ENCODE data around the gene MORN3.

DNA sequence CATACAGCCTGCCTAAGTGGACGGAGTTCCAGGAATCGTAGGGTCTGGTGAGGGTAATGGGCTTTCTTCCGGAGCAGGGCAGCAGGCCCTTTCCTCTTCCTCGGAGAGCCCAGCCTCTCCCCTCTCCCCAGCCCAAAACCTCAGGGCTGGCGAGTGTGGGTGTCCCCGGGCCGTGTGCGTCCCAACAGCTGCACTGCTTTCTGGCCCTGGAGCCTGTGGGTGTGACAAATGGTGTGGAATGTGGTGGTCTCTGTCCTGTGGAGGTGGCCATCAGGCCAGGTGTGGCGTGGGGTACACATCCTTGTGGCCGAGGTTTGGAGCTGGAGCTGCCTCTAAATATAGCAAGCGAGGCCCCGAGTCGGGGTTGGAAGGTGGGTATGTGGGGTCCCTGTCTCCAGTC lies 34.6 kb downstream of the MORN3 start:
- no peak for TF ChIP-seq EZH2 (IDR thresholded peaks at IDR 0.05; ENCODE audit: low read length)
- TF ChIP-seq, protein P1, sequence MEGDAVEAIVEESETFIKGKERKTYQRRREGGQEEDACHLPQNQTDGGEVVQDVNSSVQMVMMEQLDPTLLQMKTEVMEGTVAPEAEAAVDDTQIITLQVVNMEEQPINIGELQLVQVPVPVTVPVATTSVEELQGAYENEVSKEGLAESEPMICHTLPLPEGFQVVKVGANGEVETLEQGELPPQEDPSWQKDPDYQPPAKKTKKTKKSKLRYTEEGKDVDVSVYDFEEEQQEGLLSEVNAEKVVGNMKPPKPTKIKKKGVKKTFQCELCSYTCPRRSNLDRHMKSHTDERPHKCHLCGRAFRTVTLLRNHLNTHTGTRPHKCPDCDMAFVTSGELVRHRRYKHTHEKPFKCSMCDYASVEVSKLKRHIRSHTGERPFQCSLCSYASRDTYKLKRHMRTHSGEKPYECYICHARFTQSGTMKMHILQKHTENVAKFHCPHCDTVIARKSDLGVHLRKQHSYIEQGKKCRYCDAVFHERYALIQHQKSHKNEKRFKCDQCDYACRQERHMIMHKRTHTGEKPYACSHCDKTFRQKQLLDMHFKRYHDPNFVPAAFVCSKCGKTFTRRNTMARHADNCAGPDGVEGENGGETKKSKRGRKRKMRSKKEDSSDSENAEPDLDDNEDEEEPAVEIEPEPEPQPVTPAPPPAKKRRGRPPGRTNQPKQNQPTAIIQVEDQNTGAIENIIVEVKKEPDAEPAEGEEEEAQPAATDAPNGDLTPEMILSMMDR (optimal IDR thresholded peaks at IDR 0.05 in 1 of 3, IDR thresholded peaks at IDR 0.05 in 1 of 3, conservative IDR thresholded peaks at IDR 0.05 in 1 of 3; ENCODE audit: extremely low read depth in 1 of 3, insufficient read depth in 2 of 3, low read length in 3 of 3) = no peak

All from keratinocyte (primary cell).